Measurements from ENCODE around the gene ABCC1.
"Not testable (repeated sequence)": the region's sequence is repeated elsewhere in the genome, so short reads cannot be mapped to it uniquely, and the experiment has no call there.

The ABCC1 gene

GRCh38 chr16:16141784-16142396, 192.5 kb downstream of the ABCC1 start:
- no peak for DNase-seq (ENCODE audit: low spot score)

GRCh38 chr16:16143038-16143763, 193.8 kb downstream of the ABCC1 start:
- peak; percentile 28 for DNase-seq (ENCODE audit: low spot score)

GRCh38 chr16:16143931-16144330, 194.5 kb downstream of the ABCC1 start:
- DNase-seq (ENCODE audit: low spot score), result no peak

- DNase-seq (ENCODE audit: low spot score), result no peak
Observed at GRCh38 chr16:16144416-16144815, 195.0 kb downstream of the ABCC1 start.

- DNase-seq (ENCODE audit: low spot score), result no peak
Observed at GRCh38 chr16:16145286-16145685, 195.9 kb downstream of the ABCC1 start.

GRCh38 chr16:16146380-16147315, 197.2 kb downstream of the ABCC1 start:
- no peak for DNase-seq (ENCODE audit: low spot score)

GRCh38 chr16:16147316-16147999, 198.0 kb downstream of the ABCC1 start:
- no peak for DNase-seq (ENCODE audit: low spot score)

GRCh38 chr16:16148000-16148599, 198.7 kb downstream of the ABCC1 start:
- DNase-seq (ENCODE audit: low spot score), result not testable (repeated sequence)

- no peak for DNase-seq (ENCODE audit: low spot score)
Observed at GRCh38 chr16:16148755-16149154, 199.3 kb downstream of the ABCC1 start.

GRCh38 chr16:16149710-16150116, 200.3 kb downstream of the ABCC1 start:
- no peak for DNase-seq (ENCODE audit: low spot score)

GRCh38 chr16:16150117-16150877, 200.9 kb downstream of the ABCC1 start:
- no peak for DNase-seq (ENCODE audit: low spot score)

GRCh38 chr16:16150878-16151152, 201.4 kb downstream of the ABCC1 start:
- no peak for DNase-seq (ENCODE audit: low spot score)

GRCh38 chr16:16151315-16151714, 201.9 kb downstream of the ABCC1 start:
- no peak for DNase-seq (ENCODE audit: low spot score)

GRCh38 chr16:16153000-16153399, 203.6 kb downstream of the ABCC1 start:
- not testable (repeated sequence) for DNase-seq (ENCODE audit: low spot score)

- DNase-seq (ENCODE audit: low spot score), result no peak
Observed at GRCh38 chr16:16154281-16154951, 205.0 kb downstream of the ABCC1 start.

- no peak for DNase-seq (ENCODE audit: low spot score)
Observed at GRCh38 chr16:16155234-16155633, 205.8 kb downstream of the ABCC1 start.

GRCh38 chr16:16157166-16157565, 207.8 kb downstream of the ABCC1 start:
- no peak for DNase-seq (ENCODE audit: low spot score)

- no peak for DNase-seq (ENCODE audit: low spot score)
Observed at GRCh38 chr16:16158082-16158658, 208.8 kb downstream of the ABCC1 start.

GRCh38 chr16:16158741-16159374, 209.4 kb downstream of the ABCC1 start:
- DNase-seq (ENCODE audit: low spot score), result no peak

- DNase-seq (ENCODE audit: low spot score), result no peak
Observed at GRCh38 chr16:16159662-16160061, 210.2 kb downstream of the ABCC1 start.
